ENCODE measurements around the gene SRCIN1. TPM values are rescaled to one million over a fixed set of nuclear protein-coding genes. Genes with fewer than 3 reads are reported as not detected.

SRCIN1 gene
- total RNA-seq, 2 donors from 2014 or later = 11.2 to 19.8 TPM

- no peaks in the 10 kb centered on the region for H3K36me3 ChIP-seq (replicated peaks in 1 of 2; ENCODE audit: insufficient read depth in 1 of 2, low read depth in 2 of 2)
- H3K27me3 ChIP-seq = no peaks in the 10 kb centered on the region
- no peak overlapping the region for H3K4me3 ChIP-seq
- no peaks in the 10 kb centered on the region for H3K9me3 ChIP-seq
- DNase-seq = peak; percentile 71 to 77 (median 73)
- WGBS, 2 donors = 9 to 10% methylated on average over 19 of the region's 19 CpGs
- peak; percentile 86 for ATAC-seq
- TF ChIP-seq, protein P1, sequence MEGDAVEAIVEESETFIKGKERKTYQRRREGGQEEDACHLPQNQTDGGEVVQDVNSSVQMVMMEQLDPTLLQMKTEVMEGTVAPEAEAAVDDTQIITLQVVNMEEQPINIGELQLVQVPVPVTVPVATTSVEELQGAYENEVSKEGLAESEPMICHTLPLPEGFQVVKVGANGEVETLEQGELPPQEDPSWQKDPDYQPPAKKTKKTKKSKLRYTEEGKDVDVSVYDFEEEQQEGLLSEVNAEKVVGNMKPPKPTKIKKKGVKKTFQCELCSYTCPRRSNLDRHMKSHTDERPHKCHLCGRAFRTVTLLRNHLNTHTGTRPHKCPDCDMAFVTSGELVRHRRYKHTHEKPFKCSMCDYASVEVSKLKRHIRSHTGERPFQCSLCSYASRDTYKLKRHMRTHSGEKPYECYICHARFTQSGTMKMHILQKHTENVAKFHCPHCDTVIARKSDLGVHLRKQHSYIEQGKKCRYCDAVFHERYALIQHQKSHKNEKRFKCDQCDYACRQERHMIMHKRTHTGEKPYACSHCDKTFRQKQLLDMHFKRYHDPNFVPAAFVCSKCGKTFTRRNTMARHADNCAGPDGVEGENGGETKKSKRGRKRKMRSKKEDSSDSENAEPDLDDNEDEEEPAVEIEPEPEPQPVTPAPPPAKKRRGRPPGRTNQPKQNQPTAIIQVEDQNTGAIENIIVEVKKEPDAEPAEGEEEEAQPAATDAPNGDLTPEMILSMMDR (IDR thresholded peaks at IDR 0.05) = peak; percentile 90 to 96 (median 95)
- TF ChIP-seq POLR2A (IDR thresholded peaks at IDR 0.05) = no peak
- H3K27ac ChIP-seq = peak overlapping the region in 1 of 4 donors; percentile 18
- peaks cover 16% of the 10 kb centered on the region for H3K4me1 ChIP-seq
- intact Hi-C loops (cut with DNase I) = no loop called here
These were observed 21.3 kb downstream of the SRCIN1 start for GRCh38 chr17:38584350-38584925.

GRCh38 chr17:38583828-38584349 is 21.9 kb downstream of the SRCIN1 start:
- Histone ChIP-seq H3K4me3 (no peak overlapping the region), H3K4me1 (peaks cover 17% of the 10 kb centered on the region), H3K27me3 (peaks cover 0 to 4% of the 10 kb centered on the region in 2 donors), H3K27ac (peak overlapping the region in 1 of 4 donors; percentile 18), H3K36me3 (replicated peaks in 1 of 2; ENCODE audit: insufficient read depth in 1 of 2, low read depth in 2 of 2) (no peaks in the 10 kb centered on the region), H3K9me3 (no peaks in the 10 kb centered on the region)
- no peak for ATAC-seq
- intact Hi-C loops (cut with DNase I) = no loop called here
- no peak for DNase-seq
- 55 to 66% methylated on average over 13 to 14 of the region's 14 CpGs for WGBS, 2 donors
- TF ChIP-seq POLR2A (IDR thresholded peaks at IDR 0.05) = no peak
- TF ChIP-seq, protein P1 (IDR thresholded peaks at IDR 0.05) = no peak

- Histone ChIP-seq H3K4me1 (peaks cover 24% of the 10 kb centered on the region), H3K27me3 (peaks cover 0 to 7% of the 10 kb centered on the region in 2 donors), H3K4me3 (no peak overlapping the region), H3K9me3 (no peaks in the 10 kb centered on the region), H3K36me3 (replicated peaks in 1 of 2; ENCODE audit: insufficient read depth in 1 of 2, low read depth in 2 of 2) (no peaks in the 10 kb centered on the region), H3K27ac (no peak overlapping the region)
- TF ChIP-seq, protein P1 (IDR thresholded peaks at IDR 0.05) = no peak
- no peak for TF ChIP-seq POLR2A (IDR thresholded peaks at IDR 0.05)
- intact Hi-C loops (cut with DNase I) = no loop called here
- DNase-seq (no peak), ATAC-seq (no peak)
- WGBS, 2 donors = 71 to 72% methylated on average over 3 of the region's 3 CpGs
These were observed 22.6 kb downstream of the SRCIN1 start for GRCh38 chr17:38583176-38583575.

DNA sequence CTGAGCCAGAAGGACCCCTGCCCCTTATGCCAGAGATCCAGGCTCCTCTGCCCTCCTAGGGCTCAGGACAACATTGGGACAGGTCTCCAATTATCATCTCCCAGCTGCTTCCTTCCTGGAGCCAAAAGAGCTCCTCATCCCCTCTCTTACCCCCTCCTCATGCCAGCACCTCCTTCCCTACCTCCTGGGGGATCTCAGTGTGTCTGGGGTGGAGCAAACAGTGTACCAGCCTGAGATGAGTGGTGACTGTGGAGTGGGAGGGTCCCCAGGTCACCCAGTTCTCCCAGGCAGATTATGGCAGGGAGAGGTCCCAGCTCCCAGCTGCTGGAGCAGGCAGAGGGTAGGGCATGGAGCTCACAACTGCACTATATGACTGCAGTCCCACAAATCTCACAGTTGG is 23.7 kb downstream of the SRCIN1 start:
- intact Hi-C loops (cut with DNase I) = no loop called here
- Histone ChIP-seq H3K4me1 (peaks cover 25% of the 10 kb centered on the region), H3K36me3 (replicated peaks in 1 of 2; ENCODE audit: insufficient read depth in 1 of 2, low read depth in 2 of 2) (no peaks in the 10 kb centered on the region), H3K27me3 (peaks cover 0 to 7% of the 10 kb centered on the region in 2 donors), H3K4me3 (no peak overlapping the region), H3K9me3 (no peaks in the 10 kb centered on the region), H3K27ac (no peak overlapping the region)
- ATAC-seq (no peak), DNase-seq (no peak)
- no peak for TF ChIP-seq POLR2A (IDR thresholded peaks at IDR 0.05)

DNA sequence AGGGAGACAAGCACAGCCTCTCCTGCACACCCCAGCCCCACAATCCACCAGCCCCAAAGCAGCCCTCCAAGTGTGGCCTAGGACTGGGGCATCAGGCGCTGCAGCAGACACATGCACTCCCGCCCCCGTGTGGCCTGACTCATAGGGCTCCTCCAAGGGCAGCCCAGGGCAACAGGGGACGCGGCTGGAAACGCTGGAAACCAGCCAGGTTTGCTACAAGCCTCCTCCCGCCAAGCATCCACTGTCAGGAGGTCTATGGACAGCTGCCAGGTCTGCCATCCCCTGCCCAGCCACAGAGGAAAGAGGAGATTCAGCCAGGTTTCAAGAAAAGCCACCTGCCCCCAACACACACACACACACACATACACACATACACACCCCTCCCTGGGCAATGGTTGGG is 25.8 kb downstream of the SRCIN1 start:
- intact Hi-C loops (cut with DNase I) = no loop called here
- DNase-seq (peak in 3 of 4 donors; percentile 26 to 49 (median 39)), ATAC-seq (no peak)
- H3K27me3 ChIP-seq = peaks cover 0 to 7% of the 10 kb centered on the region in 2 donors
- no peaks in the 10 kb centered on the region for H3K36me3 ChIP-seq (replicated peaks in 1 of 2; ENCODE audit: insufficient read depth in 1 of 2, low read depth in 2 of 2)
- H3K4me1 ChIP-seq = peaks cover 20% of the 10 kb centered on the region
- H3K4me3 ChIP-seq = no peak overlapping the region
- H3K27ac ChIP-seq = no peak overlapping the region
- 25% methylated on average over 7 of the region's 7 CpGs; no CpG with 5 or more reads in 1 of the 2 donors for WGBS, 2 donors
- TF ChIP-seq, protein P1 (IDR thresholded peaks at IDR 0.05) = no peak
- TF ChIP-seq POLR2A (IDR thresholded peaks at IDR 0.05) = no peak
- H3K9me3 ChIP-seq = no peaks in the 10 kb centered on the region
